GM12878 (cell line): ENCODE results near the gene COL4A2. TPM values are rescaled to one million over a fixed set of nuclear protein-coding genes. Genes with fewer than 3 reads are reported as not detected.

Experiments
- ATAC-seq: fragments of 200-7000 bp; cut with Tn5 transposase; 3 replicates; pipeline ENCODE4 v1.9.1; 2020; ENCODE audit warnings: mild to moderate bottlenecking, moderate library complexity
- BruUV-seq: library from RNA; stranded (reverse); fragments of 400-500 nt; replicated peaks from 2 replicates; lab custom pipeline; 2021; lab: Mats Ljungman, UMichigan
- CTCF ChIA-PET: fragments of 300-600 bp; sonication (Branson Sonifier 250); formaldehyde crosslinking; extraction: SDS; loops from one replicate; lab custom pipeline; 2021; ENCODE audit warnings: inconsistent platforms; lab: Yijun Ruan, JAX
- POLR2A ChIA-PET: fragments of 350-600 bp; formaldehyde crosslinking; extraction: SDS; loops from one replicate; lab custom pipeline; 2021; ENCODE audit warnings: inconsistent platforms; lab: Charles Lee
- RAD21 ChIA-PET: fragments of 300-600 bp; sonication (Branson Sonifier 250); formaldehyde crosslinking; loops from one replicate; lab custom pipeline; 2023; ENCODE audit warnings: antibody characterized with exemption; ENCODE audit not compliant: unreplicated experiment; lab: Charles Lee
- SMC1A ChIA-PET: fragments of 300-600 bp; sonication (Branson Sonifier 250); formaldehyde crosslinking; loops from one replicate; lab custom pipeline; 2023; ENCODE audit not compliant: unreplicated experiment, uncharacterized antibody; lab: Charles Lee
- DNase-seq: peaks from one replicate; pipeline ENCODE4 v3.0.0-alpha.2; 2011; ENCODE audit warnings: low read depth, low spot score
- FAIRE-seq: peaks from 3 replicates; lab custom pipeline; 2011; peaks lifted over from hg19 to GRCh38; lab: Jason Lieb, UNC
- H2AFZ ChIP-seq: 2 replicates; pipeline ENCODE4 v1.6.0; 2011; ENCODE audit warnings: low read depth, low read length, control low read depth; ENCODE audit not compliant: control insufficient read depth
- H3K27ac ChIP-seq: 2 replicates; pipeline ENCODE4 v1.5.1; 2011; ENCODE audit warnings: control low read depth; ENCODE audit not compliant: control insufficient read depth, insufficient read depth
- H3K27me3 ChIP-seq, 2 experiments: replicated peaks in 1 of 2; 2 replicates each; pipeline versions ENCODE4 v1.6.0 to v1.6.1; 2011; ENCODE audit warnings: low read length in 1 of 2; ENCODE audit not compliant: control insufficient read depth in 2 of 2, insufficient read depth in 2 of 2
- H3K36me3 ChIP-seq, 2 experiments: 2 replicates each; pipeline ENCODE4 v1.5.1; 2011; ENCODE audit warnings: low read length in 1 of 2; ENCODE audit not compliant: control insufficient read depth in 2 of 2, insufficient read depth in 2 of 2
- H3K4me1 ChIP-seq: 2 replicates; pipeline ENCODE4 v1.6.1; 2011; ENCODE audit warnings: mild to moderate bottlenecking, low read length, moderate library complexity, mixed read lengths; ENCODE audit not compliant: control insufficient read depth, insufficient read depth
- H3K4me2 ChIP-seq: 2 replicates; pipeline ENCODE4 v1.6.0; 2011; ENCODE audit warnings: control low read depth; ENCODE audit not compliant: control insufficient read depth, insufficient read depth
- H3K4me3 ChIP-seq: fragments of 200-600 bp; sonication (generic); 2 replicates; pipeline ENCODE4 v1.5.1; 2016
- H3K79me2 ChIP-seq: 2 replicates; pipeline ENCODE4 v1.6.0; 2011; ENCODE audit warnings: low read length; ENCODE audit not compliant: control insufficient read depth, insufficient read depth
- H3K9ac ChIP-seq: 2 replicates; pipeline ENCODE4 v1.8.0; 2011; ENCODE audit warnings: low read length, control low read depth, mixed read lengths; ENCODE audit not compliant: control insufficient read depth, insufficient read depth
- H3K9me3 ChIP-seq: replicated peaks from 3 replicates; pipeline ENCODE4 v1.5.1; 2011; ENCODE audit warnings: mild to moderate bottlenecking, low read length; ENCODE audit not compliant: control insufficient read depth, insufficient read depth
- H4K20me1 ChIP-seq: 2 replicates; pipeline ENCODE4 v1.6.0; 2011; ENCODE audit not compliant: control insufficient read depth, insufficient read depth
- CHD4 ChIP-seq: fragments of 200-600 bp; sonication (generic); IDR thresholded peaks from 2 replicates; pipeline ENCODE4 v1.6.1; 2016; ENCODE audit warnings: mild to moderate bottlenecking
- E4F1 ChIP-seq: fragments of 450-650 bp; IDR thresholded peaks from 2 replicates; pipeline ENCODE4 v1.6.1; 2018; ENCODE audit warnings: borderline replicate concordance, mild to moderate bottlenecking; ENCODE audit not compliant: partially characterized antibody
- ETV6 ChIP-seq, 2 experiments: fragments of 450-650 bp in 1 of 2; IDR thresholded peaks in 1 of 2; conservative IDR thresholded peaks in 1 of 2; 2 replicates each; pipeline ENCODE4 v1.6.1; 2014; ENCODE audit warnings: antibody characterized with exemption in 1 of 2, borderline replicate concordance in 1 of 2, low read depth in 1 of 2, mild to moderate bottlenecking in 1 of 2, moderate library complexity in 1 of 2
- HDAC2 ChIP-seq: fragments of 200-600 bp; sonication (generic); IDR thresholded peaks from 2 replicates; pipeline ENCODE4 v1.6.1; 2017
- MYC ChIP-seq: IDR thresholded peaks from 2 replicates; pipeline ENCODE4 v1.6.1; 2011; ENCODE audit warnings: mild to moderate bottlenecking, low read length, moderate library complexity, inconsistent platforms; ENCODE audit not compliant: insufficient read depth, insufficient replicate concordance, insufficient read length, severe bottlenecking
- SMAD5 ChIP-seq: IDR thresholded peaks from 2 replicates; pipeline ENCODE4 v1.6.1; 2016; ENCODE audit warnings: antibody characterized with exemption, low read depth
- TARDBP ChIP-seq: IDR thresholded peaks from 2 replicates; pipeline ENCODE4 v1.6.1; 2016; ENCODE audit warnings: borderline replicate concordance
- TBL1XR1 ChIP-seq: IDR thresholded peaks from 2 replicates; pipeline ENCODE4 v1.6.1; 2012; ENCODE audit warnings: low read depth, low read length, improper control_type of control experiment
- WGBS: methylation state at CpG from one replicate; pipeline ENCODE4 v1.1.6; 2016; ENCODE audit warnings: low lambda C conversion rate; ENCODE audit not compliant: insufficient replicate concordance, insufficient coverage; ENCODE audit errors: missing lambda C conversion rate; 5-methylcytosine and 5-hydroxymethylcytosine counted together
- in situ Hi-C: fragments of 300-500 bp; cut with MboI; formaldehyde crosslinking; loops from 9 replicates; pipeline ENCODE4 v1.14.3; 2018; ENCODE audit warnings: mixed read lengths
- intact Hi-C: fragments of 100-400 bp; cut with micrococcal nuclease; formaldehyde crosslinking; loops from one replicate; pipeline ENCODE4 v1.14.2; 2022; ENCODE audit not compliant: unreplicated experiment
- polyA plus RNA-seq, 11 experiments: library from polyadenylated mRNA; depleted of rRNA in 4 of 11; unstranded in 6 of 11; stranded (reverse) in 5 of 11; fragments of >200 nt; fragmentation: Nextera tagmentation in 4 of 11; fragmentation: Illumina TruSeq in 1 of 11; extraction: Ambion mirVana in 4 of 11; extraction: Trizol in 1 of 11; gene quantifications; 1 replicate in 1 of 11; 2 replicates in 10 of 11; pipeline versions ENCODE4 v1.2.1 to v1.2.3, GENCODE V29; 2011 to 2016; ENCODE audit warnings: inconsistent platforms in 2 of 11, missing spikeins in 2 of 11, low read depth in 1 of 11
- total RNA-seq, 4 experiments: library from RNA; depleted of rRNA in 3 of 4; stranded (reverse); fragments of >200 nt in 3 of 4; fragmentation: Illumina TruSeq in 1 of 4; extraction: Trizol in 1 of 4; gene quantifications; 2 replicates each; pipeline versions ENCODE4 v1.2.1 to v1.2.3, GENCODE V29; 2013 to 2021

COL4A2 gene
- total and polyA plus RNA-seq, 10 of the 15 experiments (the other 5 are each of a cell fraction or from before 2014, with no cell fraction given), result 0.16 to 1.6 (median 0.62) TPM; not detected in 3

GRCh38 chr13:110337247-110337646, 30.2 kb downstream of the COL4A2 start:
- peaks cover 5% of the 10 kb centered on the region; the same call in 2 of the 3 replicates for H3K9me3 ChIP-seq
- 30% methylated on average over 7 of the region's 7 CpGs for WGBS
- no peak overlapping the region for H3K27ac ChIP-seq
- H3K4me1 ChIP-seq, result peaks cover 5% of the 10 kb centered on the region
- no peaks in the 10 kb centered on the region for H3K79me2 ChIP-seq
- in situ Hi-C loops (no loop called here), intact Hi-C loops (no loop called here)
- POLR2A ChIA-PET, result no interaction called here
- no peak overlapping the region for H3K4me3 ChIP-seq
- FAIRE-seq, result no peak
- no peak for DNase-seq
- no peak for ATAC-seq
- TF ChIP-seq HDAC2 (no peak), TBL1XR1 (no peak), TARDBP (no peak), CHD4 (no peak)
- RAD21 ChIA-PET, result no interaction called here
- no TSS peak for BruUV-seq
- no peaks in the 10 kb centered on the region for H4K20me1 ChIP-seq
- CTCF ChIA-PET, result interaction anchor here (0.8 kb wide), 1 partner anchor 75 kb away, joined by 3 read pairs; no protein-coding TSS in a partner anchor
- H3K27me3 ChIP-seq, result no peaks in the 10 kb centered on the region; a peak in 1 of 4 replicates
- H3K9ac ChIP-seq, result no peak overlapping the region
- SMC1A ChIA-PET, result no interaction called here
- no peak overlapping the region for H2AFZ ChIP-seq
- no peaks in the 10 kb centered on the region for H3K36me3 ChIP-seq
- H3K4me2 ChIP-seq, result no peak overlapping the region

- BruUV-seq, result no TSS peak
- CTCF ChIA-PET, result no interaction called here
- intact Hi-C loops, result no loop called here
- H2AFZ ChIP-seq, result no peak overlapping the region
- H3K36me3 ChIP-seq, result no peaks in the 10 kb centered on the region
- no peaks in the 10 kb centered on the region for H3K27me3 ChIP-seq
- DNase-seq, result no peak
- H4K20me1 ChIP-seq, result no peaks in the 10 kb centered on the region
- SMC1A ChIA-PET, result interaction anchor here (0.8 to 1.2 kb wide), 2 partner anchors 31 to 82 kb away, joined by 3 to 4 read pairs; no protein-coding TSS in a partner anchor
- TF ChIP-seq MYC (no peak), ETV6 (conservative IDR thresholded peaks at IDR 0.05 in 1 of 2, IDR thresholded peaks at IDR 0.05 in 1 of 2; ENCODE audit: borderline replicate concordance in 1 of 2, low read depth in 1 of 2) (no peak), E4F1 (no peak), SMAD5 (no peak)
- TF ChIP-seq, all 136 proteins: peak for 0
- WGBS, result 22% methylated on average over 13 of the region's 13 CpGs
- no peak overlapping the region for H3K4me2 ChIP-seq
- no peak overlapping the region for H3K9ac ChIP-seq
- in situ Hi-C loops, result no loop called here
- ATAC-seq (no peak), FAIRE-seq (no peak)
- no peaks in the 10 kb centered on the region for H3K79me2 ChIP-seq
- H3K9me3 ChIP-seq, result peaks cover 5% of the 10 kb centered on the region; the same call in 2 of the 3 replicates
- no peak overlapping the region for H3K4me3 ChIP-seq
- H3K4me1 ChIP-seq, result peaks cover 5% of the 10 kb centered on the region
- H3K27ac ChIP-seq, result no peak overlapping the region
- ChIA-PET POLR2A (no interaction called here), RAD21 (interaction anchor here (0.9 to 1.4 kb wide), 2 partner anchors 34 to 114 kb away, joined by 3 read pairs; no protein-coding TSS in a partner anchor)
Observed at GRCh38 chr13:110338441-110339101, 31.5 kb downstream of the COL4A2 start.
